Endothelial cell of umbilical vein (primary cell): ENCODE data around the gene MYH16. TPM values are rescaled to one million over a fixed set of nuclear protein-coding genes. Genes with fewer than 3 reads are reported as not detected.

Experiments used
- BruUV-seq: library from RNA; stranded (reverse); fragments of 400-500 nt; replicated peaks from 2 replicates; lab custom pipeline; 2021; lab: Mats Ljungman, UMichigan
- CTCF ChIA-PET: fragments of 300-600, 350-600 bp; sonication (Branson Sonifier 250); formaldehyde crosslinking; loops from one replicate; lab custom pipeline; 2021; ENCODE audit warnings: antibody characterized with exemption, inconsistent platforms; lab: Charles Lee
- POLR2A ChIA-PET: fragments of 300-600, 350-600 bp; sonication (Branson Sonifier 250); formaldehyde crosslinking; loops from one replicate; lab custom pipeline; 2021; ENCODE audit warnings: antibody characterized with exemption, inconsistent platforms; lab: Charles Lee
- DNase-seq: peaks from one replicate; pipeline ENCODE4 v3.0.0-alpha.2; 2011; ENCODE audit warnings: low read depth, low spot score
- FAIRE-seq: peaks from 2 replicates; lab custom pipeline; 2011; peaks lifted over from hg19 to GRCh38; lab: Jason Lieb, UNC
- H2AFZ ChIP-seq: 2 replicates; pipeline ENCODE4 v1.6.0; 2012; ENCODE audit warnings: low read depth, low read length, control low read depth, inconsistent platforms
- H3K27ac ChIP-seq: 2 replicates; pipeline ENCODE4 v1.5.1; 2011; ENCODE audit warnings: low read depth, mild to moderate bottlenecking, control low read depth, low read length, moderate library complexity; ENCODE audit not compliant: insufficient read depth
- H3K27me3 ChIP-seq, 2 experiments: 2 replicates each; pipeline versions ENCODE4 v1.6.0 to v1.6.1; 2011; ENCODE audit warnings: low read length in 2 of 2, mixed read lengths in 1 of 2; ENCODE audit not compliant: control insufficient read depth in 2 of 2, insufficient read depth in 2 of 2
- H3K36me3 ChIP-seq, 2 experiments: 2 replicates in 1 of 2; 3 replicates in 1 of 2; pipeline ENCODE4 v1.5.1; 2011; ENCODE audit warnings: low read length in 2 of 2, mild to moderate bottlenecking in 1 of 2, moderate library complexity in 1 of 2; ENCODE audit not compliant: control insufficient read depth in 2 of 2, insufficient read depth in 2 of 2; ENCODE audit errors: extremely low read depth in 1 of 2
- H3K4me1 ChIP-seq: 3 replicates; pipeline ENCODE4 v1.5.1; 2011; ENCODE audit warnings: mild to moderate bottlenecking, low read length; ENCODE audit not compliant: control insufficient read depth, insufficient read depth; ENCODE audit errors: extremely low read depth
- H3K4me2 ChIP-seq: 2 replicates; pipeline ENCODE4 v1.6.1; 2011; ENCODE audit warnings: low read length, control low read depth, mixed read lengths; ENCODE audit not compliant: insufficient read depth
- H3K4me3 ChIP-seq, 3 experiments: fragments of 200-600 bp in 1 of 3; sonication (generic), shearing (Covaris generic) in 1 of 3; replicated peaks in 1 of 3; 2 replicates each; pipeline ENCODE4 v1.5.1; 2011 to 2016; ENCODE audit warnings: control low read depth in 3 of 3, low read length in 3 of 3, mild to moderate bottlenecking in 2 of 3, inconsistent platforms in 1 of 3, low read depth in 1 of 3, moderate library complexity in 1 of 3; ENCODE audit not compliant: insufficient read depth in 1 of 3
- H3K79me2 ChIP-seq: 2 replicates; pipeline ENCODE4 v1.6.0; 2012; ENCODE audit warnings: low read length, inconsistent platforms; ENCODE audit not compliant: control insufficient read depth, insufficient read depth
- H3K9ac ChIP-seq: replicated peaks from 2 replicates; pipeline ENCODE3; 2011; ENCODE audit warnings: low read length, control low read depth; ENCODE audit not compliant: insufficient read depth; ENCODE audit errors: extremely low read depth
- H3K9me1 ChIP-seq: replicated peaks from 3 replicates; pipeline ENCODE4 v1.6.0; 2011; ENCODE audit warnings: mild to moderate bottlenecking, low read length; ENCODE audit not compliant: control insufficient read depth, insufficient read depth; ENCODE audit errors: extremely low read depth
- H3K9me3 ChIP-seq: replicated peaks from 2 replicates; pipeline ENCODE4 v1.5.1; 2012; ENCODE audit warnings: low read length, inconsistent platforms; ENCODE audit not compliant: control insufficient read depth, insufficient read depth
- H4K20me1 ChIP-seq: replicated peaks from 2 replicates; pipeline ENCODE3; 2011; ENCODE audit warnings: mild to moderate bottlenecking, low read length; ENCODE audit not compliant: control insufficient read depth, insufficient read depth; ENCODE audit errors: extremely low read depth
- EZH2 ChIP-seq: IDR thresholded peaks from 2 replicates; pipeline ENCODE4 v1.6.1; 2012; ENCODE audit warnings: borderline replicate concordance, low read depth, mild to moderate bottlenecking, moderate library complexity, low read length, inconsistent platforms; ENCODE audit not compliant: severe bottlenecking
- FOS ChIP-seq: IDR thresholded peaks from 2 replicates; pipeline ENCODE4 v1.6.1; 2011; ENCODE audit warnings: mild to moderate bottlenecking, low read length, moderate library complexity, borderline replicate concordance; ENCODE audit not compliant: insufficient read depth
- GATA2 ChIP-seq: IDR thresholded peaks from 2 replicates; pipeline ENCODE4 v1.7.0; 2011; ENCODE audit warnings: low read depth, mild to moderate bottlenecking, moderate library complexity, mixed read lengths, low read length; ENCODE audit not compliant: insufficient read length, insufficient read depth
- JUN ChIP-seq: IDR thresholded peaks from 2 replicates; pipeline ENCODE4 v1.6.1; 2011; ENCODE audit warnings: borderline replicate concordance, low read depth; ENCODE audit not compliant: insufficient read length, insufficient read depth
- MYC ChIP-seq: IDR thresholded peaks from one replicate; pipeline ENCODE4 v1.6.1; 2011; ENCODE audit warnings: mild to moderate bottlenecking, low read depth, low read length
- POLR2A ChIP-seq: IDR thresholded peaks from 2 replicates; pipeline ENCODE4 v1.6.1; 2012; ENCODE audit warnings: low read depth, mild to moderate bottlenecking, control low read depth, low read length
- POLR2AphosphoS5 ChIP-seq: IDR thresholded peaks from 2 replicates; pipeline ENCODE4 v1.6.1; 2012; ENCODE audit warnings: low read depth, mild to moderate bottlenecking, control low read depth, low read length, moderate library complexity; ENCODE audit not compliant: insufficient read depth
- dilution Hi-C: fragments of 300-500 bp; cut with MboI; formaldehyde crosslinking; loops from one replicate; pipeline ENCODE4 v1.15.0; 2019; ENCODE audit warnings: low sequenced_read_pairs; ENCODE audit not compliant: extremely low pct_ligation_motif_present
- intact Hi-C: fragments of 100-400 bp; cut with micrococcal nuclease; formaldehyde crosslinking; loops from one replicate; pipeline ENCODE4 v1.10.0; 2022
- polyA plus RNA-seq, 4 experiments: library from polyadenylated mRNA; depleted of rRNA in 3 of 4; stranded (reverse) in 3 of 4; unstranded in 1 of 4; fragments of >200 nt; gene quantifications; 2 replicates each; pipeline versions ENCODE4 v1.2.1 to v1.2.3, GENCODE V29; 2011 to 2012; ENCODE audit warnings: missing spikeins in 1 of 4
- total RNA-seq: library from RNA; stranded (reverse); gene quantifications from 2 replicates; pipeline ENCODE4 v1.2.3, GENCODE V29; 2021
- TF ChIP-seq, protein P1 (sequence below), 2 donors: IDR thresholded peaks; 1 replicate in 1 of 2; 2 replicates in 1 of 2; pipeline ENCODE4 v1.5.1; 2011; ENCODE audit warnings: low read length in 2 of 2, mild to moderate bottlenecking in 2 of 2, moderate library complexity in 2 of 2, control low read depth in 1 of 2, inconsistent platforms in 1 of 2, low read depth in 1 of 2; ENCODE audit not compliant: insufficient read depth in 1 of 2; ENCODE audit errors: extremely low read depth in 1 of 2
- TF ChIP-seq, protein P2 (sequence below): IDR thresholded peaks from 2 replicates; pipeline ENCODE4 v1.6.1; 2011; ENCODE audit not compliant: insufficient read depth, insufficient read length

Gene MYH16
- total and polyA plus RNA-seq, 2 donors (not counting 3 experiments of a cell fraction or from before 2014, with no cell fraction given) = 0.01 to 0.11 TPM

DNA sequence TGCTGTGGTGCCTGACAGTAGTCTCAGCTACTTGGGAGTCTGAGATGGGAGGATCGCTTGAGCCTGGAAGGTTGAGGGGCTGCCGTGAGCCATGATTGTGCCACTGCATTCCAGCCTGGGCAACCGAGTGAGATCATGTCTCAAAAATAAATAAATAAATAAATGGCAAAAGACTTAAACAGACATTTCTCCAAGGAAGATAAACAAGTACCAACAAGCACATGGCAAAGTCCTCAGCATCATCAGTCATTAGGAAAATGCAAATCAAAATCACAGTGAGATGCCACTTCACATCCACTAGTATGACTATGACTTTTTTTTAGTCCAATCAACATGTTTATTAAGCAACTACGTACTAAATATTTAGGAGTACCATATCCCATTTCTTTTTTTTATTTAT is 43.4 kb upstream of the MYH16 start:
- DNase-seq (no peak), FAIRE-seq (no peak)
- H3K4me1 ChIP-seq = no peaks in the 10 kb centered on the region
- BruUV-seq = no TSS peak
- ChIA-PET POLR2A (no interaction called here), CTCF (no interaction called here)
- H3K4me3 ChIP-seq = no peak overlapping the region
- H3K79me2 ChIP-seq = no peaks in the 10 kb centered on the region
- no peak overlapping the region for H2AFZ ChIP-seq
- H3K36me3 ChIP-seq = no peaks in the 10 kb centered on the region
- dilution Hi-C loops = no loop called here
- no peak overlapping the region for H3K4me2 ChIP-seq
- H3K27me3 ChIP-seq = no peaks in the 10 kb centered on the region
- intact Hi-C loops = loop anchor here (10.0 kb wide), 1 partner anchor 64 kb away; no protein-coding TSS in a partner anchor
- H3K27ac ChIP-seq = no peak overlapping the region
- H4K20me1 ChIP-seq = no peaks in the 10 kb centered on the region
- H3K9ac ChIP-seq = no peak overlapping the region
- TF ChIP-seq FOS = no peak
- no peaks in the 10 kb centered on the region for H3K9me3 ChIP-seq
- no peaks in the 10 kb centered on the region for H3K9me1 ChIP-seq

DNA sequence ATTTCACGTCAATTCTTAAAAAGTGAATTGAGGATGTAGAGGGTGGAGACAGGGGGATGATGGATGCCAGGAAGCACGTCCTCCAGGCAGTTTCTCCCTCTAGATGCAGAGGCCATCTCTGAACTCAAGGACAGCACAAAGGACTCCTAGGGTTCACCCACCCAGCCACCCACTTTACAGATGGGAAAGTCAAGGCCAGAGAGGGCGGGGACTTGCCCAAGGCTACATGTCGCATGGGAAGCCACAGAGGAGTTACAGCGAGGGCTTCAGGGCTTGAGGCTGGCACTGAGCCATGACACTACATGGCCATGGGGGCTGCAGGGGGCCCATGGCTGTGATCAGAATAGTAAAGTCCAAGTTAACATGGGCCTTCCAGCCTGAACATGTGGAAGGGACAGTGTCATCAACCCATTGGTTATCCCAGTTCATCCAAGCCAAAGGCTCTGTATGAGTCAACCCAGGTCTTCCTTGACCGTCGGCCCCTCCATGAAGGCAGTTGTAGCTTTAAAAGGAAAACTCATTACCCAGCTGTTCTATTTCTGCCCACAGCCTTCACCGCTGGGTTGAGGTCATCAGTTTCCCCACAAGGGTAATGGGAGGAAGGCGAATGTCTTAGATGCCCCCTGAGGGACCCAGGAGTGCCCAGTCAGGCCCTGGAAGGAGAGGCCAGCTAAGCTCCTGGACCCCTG is 40.4 kb upstream of the MYH16 start:
- TF ChIP-seq JUN = no peak
- TF ChIP-seq POLR2AphosphoS5 = no peak
- TF ChIP-seq, protein P1, sequence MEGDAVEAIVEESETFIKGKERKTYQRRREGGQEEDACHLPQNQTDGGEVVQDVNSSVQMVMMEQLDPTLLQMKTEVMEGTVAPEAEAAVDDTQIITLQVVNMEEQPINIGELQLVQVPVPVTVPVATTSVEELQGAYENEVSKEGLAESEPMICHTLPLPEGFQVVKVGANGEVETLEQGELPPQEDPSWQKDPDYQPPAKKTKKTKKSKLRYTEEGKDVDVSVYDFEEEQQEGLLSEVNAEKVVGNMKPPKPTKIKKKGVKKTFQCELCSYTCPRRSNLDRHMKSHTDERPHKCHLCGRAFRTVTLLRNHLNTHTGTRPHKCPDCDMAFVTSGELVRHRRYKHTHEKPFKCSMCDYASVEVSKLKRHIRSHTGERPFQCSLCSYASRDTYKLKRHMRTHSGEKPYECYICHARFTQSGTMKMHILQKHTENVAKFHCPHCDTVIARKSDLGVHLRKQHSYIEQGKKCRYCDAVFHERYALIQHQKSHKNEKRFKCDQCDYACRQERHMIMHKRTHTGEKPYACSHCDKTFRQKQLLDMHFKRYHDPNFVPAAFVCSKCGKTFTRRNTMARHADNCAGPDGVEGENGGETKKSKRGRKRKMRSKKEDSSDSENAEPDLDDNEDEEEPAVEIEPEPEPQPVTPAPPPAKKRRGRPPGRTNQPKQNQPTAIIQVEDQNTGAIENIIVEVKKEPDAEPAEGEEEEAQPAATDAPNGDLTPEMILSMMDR (IDR thresholded peaks at IDR 0.05; ENCODE audit: extremely low read depth in 1 of 2, insufficient read depth in 1 of 2, low read depth in 1 of 2, low read length in 2 of 2) = no peak
- no peak for TF ChIP-seq FOS
- no peak for TF ChIP-seq EZH2
- TF ChIP-seq GATA2 = no peak
- TF ChIP-seq, protein P2, sequence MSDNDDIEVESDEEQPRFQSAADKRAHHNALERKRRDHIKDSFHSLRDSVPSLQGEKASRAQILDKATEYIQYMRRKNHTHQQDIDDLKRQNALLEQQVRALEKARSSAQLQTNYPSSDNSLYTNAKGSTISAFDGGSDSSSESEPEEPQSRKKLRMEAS = no peak
- no peak for TF ChIP-seq POLR2A
- TF ChIP-seq MYC = no peak
- FAIRE-seq = no peak
- no peak overlapping the region for H3K4me2 ChIP-seq
- no peaks in the 10 kb centered on the region for H3K79me2 ChIP-seq
- no peak overlapping the region for H3K9ac ChIP-seq
- H3K4me1 ChIP-seq = no peaks in the 10 kb centered on the region
- dilution Hi-C loops (no loop called here), intact Hi-C loops (no loop called here)
- H3K9me1 ChIP-seq = no peaks in the 10 kb centered on the region
- no peaks in the 10 kb centered on the region for H4K20me1 ChIP-seq
- ChIA-PET POLR2A (no interaction called here), CTCF (no interaction called here)
- BruUV-seq = no TSS peak
- DNase-seq = no peak
- no peak overlapping the region for H3K27ac ChIP-seq
- no peaks in the 10 kb centered on the region for H3K36me3 ChIP-seq
- no peak overlapping the region for H3K4me3 ChIP-seq
- H3K9me3 ChIP-seq = no peaks in the 10 kb centered on the region
- no peaks in the 10 kb centered on the region for H3K27me3 ChIP-seq
- no peak overlapping the region for H2AFZ ChIP-seq
